RWPE1 (cell line): ENCODE data around the gene ITGB5.
A peak's percentile ranks its signal among the peaks of the same experiment; 100 is the strongest.

Experiments
- CTCF ChIA-PET: fragments of 350-600 bp; sonication (Branson Sonifier 250); formaldehyde crosslinking; extraction: SDS; loops from one replicate; lab custom pipeline; 2021; lab: Yijun Ruan, JAX
- POLR2A ChIA-PET: fragments of 400-600 bp; formaldehyde crosslinking; extraction: SDS; loops from one replicate; lab custom pipeline; 2020; ENCODE audit warnings: antibody characterized with exemption; ENCODE audit not compliant: low non-redundant PET; lab: Yijun Ruan, JAX
- DNase-seq: peaks from one replicate; pipeline ENCODE4 v3.0.0; 2012; ENCODE audit warnings: low spot score
- H3K27ac ChIP-seq: fragments of 450-650 bp; 2 replicates; pipeline ENCODE4 v1.5.1; 2017
- CTCF ChIP-seq: fragments of 450-650 bp; conservative IDR thresholded peaks from 2 replicates; pipeline ENCODE4 v1.5.1; 2017; ENCODE audit warnings: low read depth, mild to moderate bottlenecking

The ITGB5 gene

GRCh38 chr3:124867511-124867910 is 19.7 kb downstream of the ITGB5 start:
- no peak for DNase-seq
- TF ChIP-seq CTCF = no peak
- H3K27ac ChIP-seq = no peak overlapping the region
- CTCF ChIA-PET = no interaction called here
- POLR2A ChIA-PET = no interaction called here

- peak overlapping the region; percentile 77 for H3K27ac ChIP-seq
- ChIA-PET CTCF (interaction anchor here (1.5 kb wide), 1 partner anchor 39 kb away, joined by 4 read pairs; no protein-coding TSS in a partner anchor), POLR2A (no interaction called here)
- no peak for TF ChIP-seq CTCF
- no peak for DNase-seq
Observed at GRCh38 chr3:124862006-124862405, 25.2 kb downstream of the ITGB5 start.

GRCh38 chr3:124861041-124861440 is 26.1 kb downstream of the ITGB5 start:
- CTCF ChIA-PET = no interaction called here
- POLR2A ChIA-PET = interaction anchor here (0.6 kb wide), 1 partner anchor 26 kb away, joined by 3 read pairs; no protein-coding TSS in a partner anchor
- DNase-seq = no peak
- TF ChIP-seq CTCF = no peak
- H3K27ac ChIP-seq = peak overlapping the region; percentile 77

- TF ChIP-seq CTCF = no peak
- POLR2A ChIA-PET = no interaction called here
- H3K27ac ChIP-seq = peak overlapping the region; percentile 77
- CTCF ChIA-PET = no interaction called here
- peak; percentile 78 for DNase-seq
Observed at GRCh38 chr3:124860599-124860998, 26.6 kb downstream of the ITGB5 start.

GRCh38 chr3:124859025-124859424 is 28.1 kb downstream of the ITGB5 start:
- H3K27ac ChIP-seq = peak overlapping the region; percentile 53
- DNase-seq = no peak
- ChIA-PET CTCF (no interaction called here), POLR2A (no interaction called here)
- TF ChIP-seq CTCF = no peak

- ChIA-PET CTCF (interaction anchor here (1.3 kb wide), 1 partner anchor 13 kb away, joined by 5 read pairs; no protein-coding TSS in a partner anchor), POLR2A (no interaction called here)
- DNase-seq = no peak
- no peak overlapping the region for H3K27ac ChIP-seq
- no peak for TF ChIP-seq CTCF
Observed at GRCh38 chr3:124858275-124858674, 28.9 kb downstream of the ITGB5 start.
